HG03135 (cell line): ENCODE measurements around the gene PPP2R5C.
A peak's percentile ranks its signal among the peaks of the same experiment; 100 is the strongest.

Experiments used
- ATAC-seq: cut with Tn5 transposase; IDR thresholded peaks from one replicate; pipeline ENCODE4 v1.9.1; 2021; ENCODE audit warnings: mild to moderate bottlenecking, moderate library complexity; ENCODE audit not compliant: unreplicated experiment

Gene PPP2R5C

GRCh38 chr14:101937926-101938767 is 176.6 kb downstream of the PPP2R5C start:
- ATAC-seq = no peak

GRCh38 chr14:101939646-101940170 is 178.2 kb downstream of the PPP2R5C start:
- ATAC-seq = no peak

GRCh38 chr14:101944451-101944850 is 182.9 kb downstream of the PPP2R5C start:
- no peak for ATAC-seq

- no peak for ATAC-seq
These were observed 183.7 kb downstream of the PPP2R5C start for GRCh38 chr14:101945171-101945570.

DNA sequence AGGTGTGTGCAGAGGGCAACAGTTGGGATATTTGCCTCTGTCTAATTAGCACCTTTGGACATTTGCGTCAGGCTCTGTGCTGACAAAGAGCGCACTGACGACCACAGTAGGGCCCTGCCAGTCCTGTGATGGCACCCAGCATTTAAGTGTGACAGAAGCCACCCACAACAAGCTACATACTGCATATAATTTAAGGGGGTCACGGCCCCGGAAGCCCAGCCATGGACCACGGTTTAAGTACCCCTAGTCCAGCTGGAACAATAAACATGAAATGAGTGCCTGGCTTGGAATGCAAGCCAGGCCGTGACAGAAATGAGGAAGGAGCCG is 186.0 kb downstream of the PPP2R5C start:
- peak; percentile 8 for ATAC-seq

- ATAC-seq = peak; percentile 97
These were observed 186.6 kb downstream of the PPP2R5C start for GRCh38 chr14:101947904-101948665.

DNA sequence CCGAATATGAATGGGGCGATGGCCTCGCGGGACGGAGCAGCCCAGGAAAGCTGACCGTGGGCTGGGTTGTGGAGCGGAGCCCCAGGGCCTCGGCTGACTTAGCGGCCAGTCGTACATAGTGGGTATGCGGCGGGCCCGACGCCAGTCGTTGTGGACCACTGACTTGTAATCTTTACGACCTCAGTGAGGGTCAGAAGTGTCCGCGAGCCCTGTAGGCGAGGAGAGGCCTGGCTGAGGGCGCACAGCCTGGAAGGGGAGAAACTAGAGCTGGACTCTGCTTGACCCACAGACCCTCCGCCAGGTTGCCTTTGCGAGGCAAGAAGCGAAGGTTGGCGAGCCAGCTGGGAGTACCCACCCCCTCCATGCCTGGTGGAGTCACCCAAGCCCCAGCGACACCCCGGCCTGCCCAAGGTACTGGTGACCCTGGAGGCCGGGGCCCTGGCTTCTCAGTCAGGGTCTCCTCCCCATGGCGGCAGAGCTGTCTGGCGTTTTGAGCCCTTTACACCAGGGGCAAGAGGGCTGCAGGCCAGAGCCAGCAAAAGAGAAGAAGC is 187.2 kb downstream of the PPP2R5C start:
- no peak for ATAC-seq

DNA sequence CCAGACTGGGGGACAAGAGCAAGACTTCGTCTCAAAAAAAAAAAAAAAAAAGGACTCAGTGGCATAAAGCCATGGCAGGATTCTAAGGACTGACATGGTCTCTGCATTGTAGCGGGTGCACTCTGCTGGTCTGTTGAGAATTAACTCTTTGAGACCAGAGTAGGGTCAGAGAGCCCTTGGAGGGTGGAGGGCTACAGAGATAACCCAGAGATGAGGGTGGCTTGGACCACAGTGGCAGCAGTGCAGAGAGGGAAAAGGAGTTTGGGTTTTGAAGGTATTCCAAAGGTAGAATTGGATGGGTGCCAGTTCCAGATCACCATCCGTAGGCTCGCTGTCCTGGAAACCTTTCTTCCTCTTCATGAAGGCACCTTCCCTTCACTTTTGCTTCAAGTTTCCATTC is 188.6 kb downstream of the PPP2R5C start:
- no peak for ATAC-seq

- ATAC-seq = no peak
These were observed 189.2 kb downstream of the PPP2R5C start for GRCh38 chr14:101950516-101951215.

DNA sequence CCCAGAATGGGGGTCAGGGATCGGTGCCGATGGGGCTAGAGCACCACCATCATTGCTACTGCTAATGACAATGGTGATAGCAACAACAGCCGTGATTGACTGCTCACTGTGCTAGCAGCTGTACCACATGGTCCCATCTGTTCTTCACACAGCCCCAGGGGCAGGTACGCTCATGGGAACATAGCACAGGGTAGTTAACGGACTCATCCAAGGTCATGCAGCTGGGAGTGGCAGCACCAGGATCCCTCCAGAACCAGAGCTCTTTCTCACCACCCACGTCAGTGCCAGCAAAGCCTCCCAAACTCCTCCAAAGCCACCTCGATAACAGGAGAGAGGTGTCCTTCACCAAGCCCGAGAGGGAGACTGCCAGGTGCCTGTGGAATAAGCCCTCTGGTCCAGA is 191.6 kb downstream of the PPP2R5C start:
- no peak for ATAC-seq

DNA sequence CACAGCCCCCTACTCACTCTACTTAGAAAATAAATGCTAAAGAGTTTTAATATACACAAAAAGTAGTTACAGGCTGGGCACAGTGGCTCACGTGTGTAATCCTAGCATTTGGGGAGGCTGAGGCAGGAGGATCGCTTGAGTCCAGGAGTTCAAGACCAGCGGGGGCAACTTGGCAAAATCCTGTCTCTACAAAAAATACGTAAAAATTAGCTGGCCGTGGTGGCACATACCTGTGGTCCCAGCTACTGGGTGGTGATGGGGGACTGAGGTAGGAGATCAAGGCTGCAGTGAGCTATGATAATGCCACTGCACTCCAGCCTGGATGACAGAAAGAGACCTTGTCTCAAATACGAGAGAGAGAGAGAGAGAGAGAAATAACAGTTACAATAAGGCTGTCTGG is 193.0 kb downstream of the PPP2R5C start:
- ATAC-seq = no peak

DNA sequence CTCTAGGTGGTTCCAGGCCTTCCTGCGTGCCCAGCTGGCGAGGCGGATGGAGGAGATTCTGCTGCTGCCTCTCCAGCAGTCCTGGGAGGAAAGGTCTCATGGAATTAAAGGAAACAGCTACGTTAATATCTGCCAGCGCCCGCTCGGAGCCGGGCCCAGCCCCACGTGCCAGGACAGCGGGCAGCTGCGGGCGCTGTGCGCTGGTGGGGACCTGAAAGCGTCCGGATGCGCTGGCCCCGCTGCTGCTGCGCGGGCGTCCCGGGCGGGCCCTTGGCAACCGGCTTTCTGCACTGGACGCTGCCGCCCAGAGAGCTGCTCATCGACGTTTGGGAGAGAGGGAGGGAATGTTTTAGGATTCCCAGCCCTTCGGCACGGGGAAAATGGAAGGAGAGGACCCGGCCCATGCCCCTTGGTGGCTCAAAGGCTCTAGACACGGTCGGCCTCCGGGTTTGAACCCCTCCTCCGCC is 194.2 kb downstream of the PPP2R5C start:
- no peak for ATAC-seq

DNA sequence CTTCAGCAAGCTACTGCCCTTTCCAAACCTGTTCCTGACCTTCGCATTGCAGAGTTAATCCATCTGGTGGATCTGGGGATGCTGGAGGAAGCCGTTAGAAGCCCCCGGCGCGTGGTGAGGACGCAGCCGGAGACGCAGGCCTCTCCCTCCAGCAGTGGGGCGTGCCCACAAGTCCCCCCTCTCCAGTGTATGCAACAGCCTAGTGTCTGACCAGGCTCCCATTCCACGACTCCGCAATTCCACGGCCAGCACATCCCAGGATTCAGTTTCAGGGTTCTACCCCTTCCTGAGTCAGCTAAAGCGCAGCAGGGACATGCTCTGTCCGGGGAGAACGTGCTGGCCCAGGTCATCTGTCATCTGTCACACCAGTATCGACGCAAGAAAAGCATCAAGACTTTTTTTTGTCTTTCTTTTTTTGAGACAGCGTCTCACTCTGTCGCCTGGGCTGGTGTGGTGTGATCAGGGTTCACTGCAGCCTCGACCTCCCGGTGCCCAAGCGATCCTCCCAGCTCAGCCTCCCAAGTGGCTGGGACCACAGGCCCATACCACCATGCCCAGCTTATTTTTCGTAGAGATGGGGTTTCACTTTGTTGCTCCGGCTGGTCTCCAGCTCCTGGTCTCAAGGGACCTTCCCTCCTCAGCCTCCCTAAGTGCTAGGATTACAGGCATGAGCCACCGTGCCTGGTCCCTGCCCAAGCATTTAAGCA is 194.8 kb downstream of the PPP2R5C start:
- ATAC-seq = no peak

DNA sequence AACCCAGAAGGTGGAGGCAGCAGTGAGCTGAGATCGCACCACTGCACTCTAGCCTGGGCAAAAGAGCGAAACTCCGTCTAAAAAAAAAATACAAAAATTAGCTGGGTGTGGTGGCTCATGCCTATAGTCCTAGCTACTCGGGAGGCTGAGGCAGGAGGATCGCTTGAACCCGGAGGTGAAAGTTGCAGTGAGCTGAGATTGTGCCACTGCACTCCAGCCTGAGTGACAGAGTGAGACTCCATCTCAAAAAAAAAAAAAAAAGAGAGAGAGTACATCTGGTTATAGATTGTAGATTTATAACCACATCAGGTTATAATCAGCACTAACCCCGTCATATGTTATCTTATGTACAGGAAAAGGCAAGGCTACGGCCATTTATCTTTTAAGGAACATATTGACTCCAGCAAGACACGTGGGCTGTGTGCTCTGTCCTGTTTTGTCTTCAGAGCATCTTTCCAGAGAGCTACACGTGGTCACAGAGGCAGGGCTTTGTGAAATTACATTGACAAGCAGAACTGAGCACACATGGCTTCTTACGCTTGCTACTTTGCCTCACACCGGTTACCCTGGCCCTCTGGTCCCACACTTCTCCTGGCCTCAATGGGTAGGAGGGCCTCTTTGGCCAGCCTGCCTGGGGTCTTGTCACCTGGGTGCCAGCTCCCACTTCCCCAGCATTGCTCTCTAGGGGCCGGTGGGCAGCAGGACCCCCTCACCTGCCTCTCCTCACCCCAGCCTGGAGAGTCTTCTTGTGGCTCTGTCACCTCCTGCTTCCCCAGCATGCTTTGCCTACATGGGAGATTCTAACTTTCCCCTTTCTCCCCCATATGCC is 196.1 kb downstream of the PPP2R5C start:
- ATAC-seq = no peak

- ATAC-seq = no peak
These were observed 197.1 kb downstream of the PPP2R5C start for GRCh38 chr14:101958418-101959180.

GRCh38 chr14:101959277-101959676 is 197.8 kb downstream of the PPP2R5C start:
- ATAC-seq = no peak

DNA sequence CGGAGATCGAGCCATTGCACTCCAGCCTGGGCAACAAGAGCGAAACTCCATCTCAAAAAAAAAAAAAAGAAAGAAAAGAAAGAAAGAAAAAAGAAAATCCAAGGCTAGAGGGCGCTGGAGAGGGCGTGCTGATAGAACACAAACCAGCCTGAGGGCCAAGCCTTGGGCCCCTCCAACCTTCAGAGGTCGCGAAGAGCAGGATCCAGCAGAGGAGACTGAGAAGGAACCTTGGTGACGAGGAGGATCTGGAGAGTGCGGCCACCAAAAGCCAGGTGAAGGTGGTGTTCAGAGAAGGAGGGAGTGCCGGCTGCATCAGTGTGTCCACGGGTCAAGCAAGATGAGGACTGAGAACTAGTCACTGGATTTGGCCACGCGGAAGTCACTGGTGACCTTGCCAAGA is 198.7 kb downstream of the PPP2R5C start:
- ATAC-seq = no peak

DNA sequence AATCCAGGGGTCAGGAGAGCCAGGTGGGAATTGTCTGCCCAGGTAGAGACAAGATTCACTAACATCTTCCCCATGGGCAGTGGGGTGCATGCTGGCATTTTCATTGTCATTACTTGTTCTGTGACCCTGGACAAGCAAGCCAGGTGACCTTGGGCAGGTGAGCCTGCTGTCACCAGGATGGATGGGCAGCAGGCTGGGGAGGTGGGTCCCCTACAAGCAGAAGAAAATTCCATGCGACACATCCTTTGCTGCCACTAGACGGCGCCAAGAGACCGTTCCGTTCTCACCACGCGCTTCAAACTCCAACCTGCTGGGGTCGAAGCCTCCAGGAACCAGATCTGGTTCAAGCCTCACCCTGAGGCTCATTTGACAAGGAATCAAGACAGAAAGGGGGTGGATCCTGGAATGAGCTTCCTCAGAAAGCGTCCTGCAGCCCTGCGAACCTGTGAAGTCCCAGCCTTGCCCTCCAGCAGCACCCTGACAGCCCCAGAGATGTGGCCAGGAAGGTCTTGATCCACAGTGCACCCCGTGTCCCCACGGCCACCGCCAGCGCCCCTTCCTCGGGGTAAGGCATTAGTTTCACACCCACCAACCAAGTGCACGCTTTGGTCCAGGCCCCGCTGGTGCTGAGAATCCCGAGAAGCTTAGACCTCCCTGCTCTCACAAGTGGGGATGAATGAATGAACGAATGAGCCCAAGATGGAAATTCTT is 199.7 kb downstream of the PPP2R5C start:
- ATAC-seq = no peak
